GM18868 (cell line): Measurements from ENCODE around the gene SLC6A19.

ENCODE experiments used
- ATAC-seq: cut with Tn5 transposase; IDR thresholded peaks from one replicate; pipeline ENCODE4 v1.9.1; 2021; ENCODE audit warnings: mild to moderate bottlenecking, moderate library complexity; ENCODE audit not compliant: unreplicated experiment

The SLC6A19 gene

DNA sequence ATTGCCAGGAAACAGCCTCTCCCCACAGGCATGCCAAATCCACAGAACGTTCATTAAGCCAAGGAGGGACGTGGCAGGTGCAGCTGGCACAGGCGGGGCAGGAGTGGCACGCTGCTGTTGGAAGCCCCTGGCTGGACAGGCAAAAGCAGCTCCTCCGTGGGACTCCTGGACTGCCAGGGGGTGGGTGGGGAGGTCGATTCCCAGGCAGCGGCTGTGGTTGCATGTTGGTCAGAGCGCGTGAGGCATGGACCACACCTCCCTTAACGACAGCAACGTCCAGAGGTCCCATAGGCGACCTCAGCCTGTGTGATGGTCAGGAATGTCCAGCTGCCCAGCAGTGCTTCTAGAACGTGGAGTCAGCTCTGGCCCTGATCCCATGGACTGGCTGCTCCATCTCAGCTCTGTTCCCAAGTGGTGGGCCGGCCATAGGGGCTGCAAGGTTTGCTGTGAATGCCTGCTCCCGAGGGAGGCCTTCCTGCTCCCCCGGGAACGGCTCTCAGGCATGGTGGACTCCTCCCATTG lies 6.9 kb downstream of the SLC6A19 start:
- ATAC-seq, result no peak

- no peak for ATAC-seq
These were observed 7.5 kb downstream of the SLC6A19 start for GRCh38 chr5:1208743-1209488.

DNA sequence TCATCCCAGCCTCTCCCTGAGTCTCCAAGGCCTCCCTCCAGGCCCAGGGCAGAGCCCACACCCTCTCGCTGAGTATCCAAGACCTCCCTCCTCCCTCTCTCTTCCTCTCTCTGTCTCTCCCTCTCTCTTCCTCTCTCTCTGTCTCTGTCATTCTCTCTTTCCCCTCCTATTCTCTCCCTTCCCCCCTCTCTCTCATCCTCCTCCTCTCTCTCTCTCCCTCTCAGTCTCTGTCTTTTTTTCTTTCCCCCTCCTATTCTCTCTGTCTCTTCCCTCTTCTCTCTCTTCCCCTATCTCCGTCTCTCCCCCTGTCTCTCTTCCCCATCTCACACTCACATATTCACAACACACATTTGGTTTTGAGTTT lies 8.1 kb downstream of the SLC6A19 start:
- no peak for ATAC-seq

DNA sequence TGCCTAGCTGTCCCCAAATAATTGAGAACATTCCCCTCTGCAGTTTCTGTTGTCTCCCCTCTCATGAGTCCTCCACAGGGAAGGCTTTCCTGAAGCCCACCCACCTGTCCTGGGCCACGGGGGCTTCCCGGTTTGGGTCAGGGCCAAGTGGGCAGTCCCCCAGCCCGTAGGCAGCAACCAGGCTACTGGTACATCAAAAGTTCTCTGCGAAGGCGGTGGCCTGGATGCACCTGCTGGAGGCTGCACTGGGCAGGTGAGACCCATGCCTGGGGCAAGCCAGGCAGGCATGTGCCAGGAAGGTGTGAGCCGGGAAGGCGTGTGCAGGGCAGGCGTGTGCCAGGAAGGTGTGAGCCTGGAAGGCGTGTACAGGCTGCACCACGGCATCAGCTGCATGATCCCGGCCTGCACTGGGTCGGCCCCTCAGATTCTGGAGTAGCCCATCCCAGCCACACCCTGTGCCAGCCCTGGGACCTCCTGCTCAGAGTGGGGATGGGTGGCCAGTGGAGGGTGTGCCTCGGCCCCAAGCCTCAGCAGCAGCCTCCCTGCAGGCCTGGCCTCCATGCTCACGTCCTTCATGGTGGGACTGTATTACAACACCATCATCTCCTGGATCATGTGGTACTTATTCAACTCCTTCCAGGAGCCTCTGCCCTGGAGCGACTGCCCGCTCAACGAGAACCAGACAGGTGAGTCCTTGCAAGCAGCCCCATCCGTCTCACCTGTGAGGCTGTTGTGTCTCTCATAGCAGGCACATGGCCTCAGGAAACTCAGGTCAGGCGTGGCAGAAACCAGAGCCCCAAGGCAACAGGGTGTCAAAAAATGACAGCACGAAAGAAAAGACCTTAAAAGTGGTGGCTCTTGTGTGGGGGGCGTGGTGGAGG lies 8.7 kb downstream of the SLC6A19 start:
- ATAC-seq, result no peak

DNA sequence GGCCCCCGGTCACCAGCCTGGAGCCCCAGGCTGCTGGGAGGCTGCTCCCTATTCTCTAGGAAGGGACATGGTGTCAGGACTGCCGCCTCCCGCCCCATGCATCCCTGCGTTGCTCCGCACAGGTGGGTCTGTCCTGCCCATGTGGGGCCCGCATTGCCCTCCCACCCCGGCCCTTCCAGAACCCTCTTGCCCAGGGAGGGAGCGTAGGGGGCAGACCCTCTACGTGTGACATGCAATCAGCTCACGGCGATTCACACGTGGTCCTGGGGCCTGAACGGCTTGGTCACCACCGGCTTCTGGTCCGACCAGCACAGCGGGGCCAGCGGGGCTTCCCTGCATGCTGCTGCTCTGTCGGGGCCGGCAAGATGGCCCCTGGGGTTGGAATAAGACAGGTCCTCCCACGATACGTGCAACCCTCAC lies 9.4 kb downstream of the SLC6A19 start:
- no peak for ATAC-seq

DNA sequence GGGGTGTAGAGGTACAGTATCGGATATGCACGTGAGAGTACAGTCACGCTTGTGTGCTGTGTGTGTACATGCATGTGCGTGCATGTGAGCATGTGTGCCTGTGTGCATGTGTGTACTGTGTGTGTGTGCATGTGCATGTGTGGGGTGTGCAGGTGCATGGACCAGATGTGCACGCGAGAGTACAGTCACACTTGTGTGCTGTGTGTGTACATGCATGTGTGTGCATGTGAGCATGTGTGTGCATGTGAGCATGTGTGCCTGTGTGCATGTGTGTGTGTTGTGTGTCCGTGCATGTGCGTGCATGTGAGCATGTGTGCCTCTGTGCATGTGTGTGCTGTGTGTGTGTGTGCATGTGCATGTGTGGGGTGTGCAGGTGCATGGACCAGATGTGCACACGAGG lies 10.3 kb downstream of the SLC6A19 start:
- ATAC-seq, result no peak

DNA sequence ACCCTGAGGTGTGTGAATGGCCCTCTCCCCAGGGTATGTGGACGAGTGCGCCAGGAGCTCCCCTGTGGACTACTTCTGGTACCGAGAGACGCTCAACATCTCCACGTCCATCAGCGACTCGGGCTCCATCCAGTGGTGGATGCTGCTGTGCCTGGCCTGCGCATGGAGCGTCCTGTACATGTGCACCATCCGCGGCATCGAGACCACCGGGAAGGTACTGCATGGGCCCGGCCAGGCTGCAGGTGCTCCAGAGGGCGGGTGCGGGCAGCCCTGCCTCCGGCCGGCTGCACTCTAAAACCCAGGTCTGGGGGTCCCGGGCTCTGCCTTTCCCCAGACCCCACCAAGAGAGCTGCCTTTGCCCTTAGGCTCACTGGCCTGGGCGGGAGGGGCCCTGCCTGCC lies 10.9 kb downstream of the SLC6A19 start:
- no peak for ATAC-seq

DNA sequence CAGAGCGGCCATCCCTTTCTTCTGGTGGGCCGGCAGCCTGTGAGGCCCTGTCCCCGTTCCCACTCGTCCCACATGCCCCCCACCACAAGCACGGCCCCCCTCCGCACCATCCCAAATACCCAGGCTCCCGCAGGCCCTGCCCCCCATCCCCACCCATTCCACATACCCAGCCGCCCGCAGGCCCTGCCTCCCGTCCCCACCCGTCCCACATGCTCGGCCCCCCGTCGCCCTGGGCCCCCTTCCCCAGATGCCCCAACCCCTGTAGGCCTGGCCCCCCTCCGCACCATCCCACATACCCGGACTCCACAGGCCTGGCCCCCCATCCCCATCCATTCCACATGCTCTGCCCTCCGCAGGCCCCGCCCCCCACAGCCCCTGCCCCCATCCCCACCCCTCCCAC lies 11.5 kb downstream of the SLC6A19 start:
- no peak for ATAC-seq

GRCh38 chr5:1213508-1214162 lies 12.2 kb downstream of the SLC6A19 start:
- ATAC-seq, result no peak

DNA sequence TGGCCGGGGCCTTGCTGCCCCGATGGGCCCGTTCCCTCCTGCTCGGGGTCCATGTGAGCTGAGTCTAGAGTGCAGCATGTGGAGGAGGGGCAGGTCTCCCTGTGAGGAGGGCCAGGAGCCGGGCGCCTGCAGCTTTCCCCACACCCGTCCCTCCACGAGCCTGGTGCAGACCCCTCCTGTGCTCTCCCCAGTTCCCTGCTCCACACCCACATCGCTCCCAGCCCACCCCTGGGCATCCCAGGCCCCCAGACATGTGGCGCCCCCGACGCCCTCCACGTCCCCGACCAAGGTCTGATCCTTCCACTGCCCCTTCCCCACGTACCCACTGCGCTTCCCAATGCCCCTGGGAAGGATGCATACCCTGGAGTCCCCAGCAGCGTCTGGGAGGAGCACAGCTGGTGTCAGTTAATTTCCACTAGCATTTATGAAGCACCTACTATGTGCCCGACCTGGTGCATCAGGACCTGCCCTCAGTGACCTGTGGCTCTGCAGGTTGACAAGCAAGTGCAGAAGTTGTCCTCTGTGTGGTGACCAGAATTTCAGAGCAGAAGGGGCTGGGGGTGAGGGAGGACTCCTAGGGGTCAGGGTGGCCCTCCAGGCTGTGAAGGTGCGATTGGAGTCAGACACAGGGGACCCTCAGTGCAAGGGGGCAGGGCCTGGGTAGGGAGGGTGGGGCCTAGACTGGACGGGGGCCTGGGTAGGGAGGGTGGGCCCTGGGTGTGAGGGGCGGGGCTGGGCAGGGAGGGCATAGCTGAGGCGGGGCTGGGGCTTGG lies 13.0 kb downstream of the SLC6A19 start:
- ATAC-seq, result no peak

DNA sequence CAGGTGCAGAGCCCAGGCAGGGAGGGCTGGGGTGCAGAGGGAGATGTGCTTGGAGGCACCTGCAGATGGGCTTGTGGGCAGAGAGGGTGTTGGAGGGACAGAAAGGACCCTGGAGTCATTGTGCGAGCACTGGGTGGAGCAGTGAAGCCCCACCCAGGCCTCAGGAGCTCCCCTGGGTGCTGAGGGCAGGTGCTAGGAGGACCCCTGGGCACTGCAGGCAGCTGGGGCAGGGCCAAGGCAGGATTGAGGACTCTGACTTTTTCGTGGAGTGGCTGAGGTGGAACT lies 13.5 kb downstream of the SLC6A19 start:
- no peak for ATAC-seq

GRCh38 chr5:1215320-1216096 lies 14.1 kb downstream of the SLC6A19 start:
- ATAC-seq, result no peak

DNA sequence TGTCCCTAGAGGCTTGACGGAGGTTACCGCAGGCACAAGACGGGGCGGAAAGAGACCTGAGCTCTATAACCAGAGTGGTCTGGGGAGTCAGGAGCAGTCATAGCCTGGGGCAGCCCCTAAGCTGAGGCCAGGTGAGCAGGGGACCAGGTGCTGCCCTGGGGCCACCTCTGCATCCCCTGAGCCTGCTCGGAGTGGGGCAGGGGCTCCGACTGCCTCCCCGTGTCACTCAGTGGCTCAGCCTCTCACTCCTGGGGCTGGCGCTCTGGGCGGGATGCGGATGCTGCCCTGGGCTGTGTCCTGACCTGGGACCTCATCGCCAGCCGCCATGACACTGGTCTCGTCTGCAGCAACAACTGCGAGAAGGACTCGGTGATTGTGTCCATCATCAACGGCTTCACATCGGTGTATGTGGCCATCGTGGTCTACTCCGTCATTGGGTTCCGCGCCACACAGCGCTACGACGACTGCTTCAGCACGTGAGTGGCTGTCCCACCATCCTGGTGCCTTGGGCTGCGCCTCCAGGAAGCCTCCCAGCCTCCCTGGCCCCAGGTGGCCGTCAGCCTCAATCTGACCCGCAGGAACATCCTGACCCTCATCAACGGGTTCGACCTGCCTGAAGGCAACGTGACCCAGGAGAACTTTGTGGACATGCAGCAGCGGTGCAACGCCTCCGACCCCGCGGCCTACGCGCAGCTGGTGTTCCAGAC lies 15.0 kb downstream of the SLC6A19 start:
- ATAC-seq, result no peak

GRCh38 chr5:1216918-1217295 lies 15.5 kb downstream of the SLC6A19 start:
- ATAC-seq, result no peak

- no peak for ATAC-seq
These were observed 16.3 kb downstream of the SLC6A19 start for GRCh38 chr5:1217596-1218206.

DNA sequence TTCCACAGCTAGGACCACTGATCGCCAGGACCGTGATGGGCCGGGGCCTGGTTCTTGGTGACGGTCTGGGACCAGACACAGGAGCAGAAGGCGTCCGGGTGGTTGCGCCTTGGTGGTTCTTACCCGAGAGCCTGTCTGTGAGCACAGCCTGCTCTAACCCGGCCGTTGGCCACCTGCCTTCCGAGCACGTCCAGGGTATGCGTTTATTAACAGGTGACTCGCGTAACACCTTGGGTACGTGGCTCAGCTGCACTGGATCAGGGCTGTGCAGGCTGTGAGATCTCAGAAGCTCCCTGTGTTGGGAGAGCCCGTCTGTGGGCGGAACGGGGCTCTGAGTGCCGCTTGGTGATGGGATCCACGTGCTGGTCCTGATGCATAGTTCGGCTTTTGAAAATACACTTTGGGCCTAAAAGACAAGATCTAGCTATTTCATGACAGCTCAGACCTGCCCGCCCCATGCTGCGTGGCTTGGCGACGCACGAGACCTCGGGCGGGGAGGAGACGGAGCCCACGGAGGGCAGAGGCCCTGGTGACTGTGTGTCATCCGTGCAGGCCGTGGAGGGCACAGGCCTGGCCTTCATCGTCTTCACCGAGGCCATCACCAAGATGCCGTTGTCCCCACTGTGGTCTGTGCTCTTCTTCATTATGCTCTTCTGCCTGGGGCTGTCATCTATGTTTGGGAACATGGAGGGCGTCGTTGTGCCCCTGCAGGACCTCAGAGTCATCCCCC lies 17.1 kb downstream of the SLC6A19 start:
- no peak for ATAC-seq

DNA sequence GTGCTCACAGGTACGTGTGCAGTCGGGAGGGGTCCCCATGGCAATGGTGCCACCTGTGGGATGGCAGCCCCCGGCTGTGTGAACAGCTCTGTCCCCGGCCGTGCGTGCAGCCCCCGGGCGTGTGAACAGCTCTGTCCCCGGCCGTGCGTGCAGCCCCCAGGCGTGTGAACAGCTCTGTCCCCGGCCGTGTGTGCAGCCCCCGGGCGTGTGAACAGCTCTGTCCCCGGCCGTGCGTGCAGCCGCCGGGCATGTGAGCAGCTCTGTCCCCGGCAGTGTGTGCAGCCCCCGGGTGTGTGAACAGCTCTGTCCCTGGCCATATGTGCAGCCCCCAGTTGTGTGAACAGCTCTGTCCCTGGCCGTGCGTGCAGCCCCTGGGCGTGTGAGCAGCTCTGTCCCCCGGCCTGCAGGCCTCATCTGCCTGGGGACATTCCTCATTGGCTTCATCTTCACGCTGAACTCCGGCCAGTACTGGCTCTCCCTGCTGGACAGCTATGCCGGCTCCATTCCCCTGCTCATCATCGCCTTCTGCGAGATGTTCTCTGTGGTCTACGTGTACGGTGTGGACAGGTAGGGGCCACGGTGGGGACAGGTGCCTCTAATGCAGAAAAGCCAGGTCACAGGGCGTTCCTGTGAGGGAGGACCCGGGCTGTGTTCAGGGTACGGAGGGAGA lies 17.8 kb downstream of the SLC6A19 start:
- ATAC-seq, result no peak

DNA sequence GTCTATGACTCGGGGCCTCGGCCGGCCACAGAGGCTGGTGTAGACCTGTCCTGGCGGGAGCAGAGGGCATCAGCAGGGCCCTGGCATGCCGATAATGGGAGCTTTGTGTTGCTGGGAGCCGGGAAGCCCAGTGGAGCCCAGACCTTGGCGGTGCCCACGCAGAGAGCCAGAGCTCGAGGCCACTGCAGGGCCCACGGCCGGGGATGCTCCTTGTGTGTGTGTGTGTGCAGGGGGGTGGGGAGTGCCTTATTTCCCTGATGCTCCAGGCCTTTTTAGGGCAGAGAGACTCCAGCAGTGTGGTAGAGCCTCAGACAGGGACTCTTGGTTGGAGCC lies 18.3 kb downstream of the SLC6A19 start:
- no peak for ATAC-seq
